ENCODE data around the gene TP73. TPM values are rescaled to one million over a fixed set of nuclear protein-coding genes. Genes with fewer than 3 reads are reported as not detected.

The TP73 gene
- polyA plus RNA-seq, 1 donor from 2014 or later: not detected

GRCh38 chr1:3603571-3604467 is 48.5 kb upstream of the TP73 start:
- Histone ChIP-seq H3K4me2 (ENCODE audit: low read length) (no peak overlapping the region), H3K27ac (ENCODE audit: low read length) (no peak overlapping the region), H3F3A (ENCODE audit: insufficient read depth, low read length, poor library complexity, severe bottlenecking) (no peaks in the 10 kb centered on the region), H3K36me3 (ENCODE audit: insufficient read depth, low read length) (no peaks in the 10 kb centered on the region), H3K27me3 (ENCODE audit: insufficient read depth, low read depth, low read length) (no peaks in the 10 kb centered on the region), H2AFZ (ENCODE audit: low read depth, low read length) (no peak overlapping the region), H3K9me2 (ENCODE audit: insufficient read depth, low read length) (no peaks in the 10 kb centered on the region), H3K9me3 (ENCODE audit: low read length) (no peaks in the 10 kb centered on the region), H4K20me1 (ENCODE audit: insufficient read depth) (no peaks in the 10 kb centered on the region), H3K9ac (ENCODE audit: low read length) (no peak overlapping the region), H3K79me2 (replicated peaks; ENCODE audit: insufficient read depth, low read length) (no peaks in the 10 kb centered on the region), H3K4me3 (ENCODE audit: low read length) (no peak overlapping the region)
- TF ChIP-seq RAD21 (conservative IDR thresholded peaks at IDR 0.05) (no peak), EP300 (conservative IDR thresholded peaks at IDR 0.05; ENCODE audit: poor library complexity, severe bottlenecking) (no peak), POLR2AphosphoS5 (IDR thresholded peaks at IDR 0.05) (no peak), REST (IDR thresholded peaks at IDR 0.05; ENCODE audit: borderline replicate concordance) (no peak), MXI1 (conservative IDR thresholded peaks at IDR 0.05; ENCODE audit: poor library complexity, severe bottlenecking) (no peak), TAF1 (IDR thresholded peaks at IDR 0.05; ENCODE audit: low read depth) (no peak), EZH2 (IDR thresholded peaks at IDR 0.05; ENCODE audit: borderline replicate concordance, insufficient read depth, low read length, poor library complexity, severe bottlenecking) (no peak), SMC3 (conservative IDR thresholded peaks at IDR 0.05; ENCODE audit: poor library complexity) (no peak), CTCF (IDR thresholded peaks at IDR 0.05; ENCODE audit: poor library complexity, severe bottlenecking) (no peak)

- no peaks in the 10 kb centered on the region for H3K27me3 ChIP-seq (ENCODE audit: insufficient read depth, low read depth, low read length)
- H2AFZ ChIP-seq (ENCODE audit: low read depth, low read length): no peak overlapping the region
- H3K27ac ChIP-seq (ENCODE audit: low read length): no peak overlapping the region
- H3K36me3 ChIP-seq (ENCODE audit: insufficient read depth, low read length): no peaks in the 10 kb centered on the region
- H3K9me2 ChIP-seq (ENCODE audit: insufficient read depth, low read length): no peaks in the 10 kb centered on the region
- H3K9ac ChIP-seq (ENCODE audit: low read length): no peak overlapping the region
- H3K4me2 ChIP-seq (ENCODE audit: low read length): no peak overlapping the region
- no peaks in the 10 kb centered on the region for H3K79me2 ChIP-seq (replicated peaks; ENCODE audit: insufficient read depth, low read length)
- H3F3A ChIP-seq (ENCODE audit: insufficient read depth, low read length, poor library complexity, severe bottlenecking): no peaks in the 10 kb centered on the region
- TF ChIP-seq EZH2 (IDR thresholded peaks at IDR 0.05; ENCODE audit: borderline replicate concordance, insufficient read depth, low read length, poor library complexity, severe bottlenecking): no peak
- no peak for TF ChIP-seq TAF1 (IDR thresholded peaks at IDR 0.05; ENCODE audit: low read depth)
- TF ChIP-seq MXI1 (conservative IDR thresholded peaks at IDR 0.05; ENCODE audit: poor library complexity, severe bottlenecking): no peak
- TF ChIP-seq EP300 (conservative IDR thresholded peaks at IDR 0.05; ENCODE audit: poor library complexity, severe bottlenecking): no peak
- TF ChIP-seq CTCF (IDR thresholded peaks at IDR 0.05; ENCODE audit: poor library complexity, severe bottlenecking): no peak
- no peak for TF ChIP-seq REST (IDR thresholded peaks at IDR 0.05; ENCODE audit: borderline replicate concordance)
- TF ChIP-seq SMC3 (conservative IDR thresholded peaks at IDR 0.05; ENCODE audit: poor library complexity): no peak
- TF ChIP-seq POLR2AphosphoS5 (IDR thresholded peaks at IDR 0.05): no peak
- no peak for TF ChIP-seq RAD21 (conservative IDR thresholded peaks at IDR 0.05)
- H3K9me3 ChIP-seq (ENCODE audit: low read length): no peaks in the 10 kb centered on the region
- H4K20me1 ChIP-seq (ENCODE audit: insufficient read depth): no peaks in the 10 kb centered on the region
- H3K4me3 ChIP-seq (ENCODE audit: low read length): no peak overlapping the region
Measured at GRCh38 chr1:3604468-3604974, 47.8 kb upstream of the TP73 start.

Measured in neural cell (in vitro differentiated cells).